NB4 (cell line): Measurements from ENCODE around the gene PRKAG1.

Source experiments
- POLR2A ChIP-seq: IDR thresholded peaks from 2 replicates; pipeline ENCODE4 v1.6.1; 2011; ENCODE audit warnings: mild to moderate bottlenecking; ENCODE audit not compliant: insufficient read length; ENCODE audit errors: extremely low read depth
- TF ChIP-seq, protein P1 (sequence below): IDR thresholded peaks from one replicate; pipeline ENCODE4 v1.5.1; 2012; ENCODE audit warnings: low read depth, low read length
- TF ChIP-seq, protein P2 (sequence below): IDR thresholded peaks from 2 replicates; pipeline ENCODE4 v1.6.1; 2011; ENCODE audit warnings: low read depth, low read length

- TF ChIP-seq, protein P1, sequence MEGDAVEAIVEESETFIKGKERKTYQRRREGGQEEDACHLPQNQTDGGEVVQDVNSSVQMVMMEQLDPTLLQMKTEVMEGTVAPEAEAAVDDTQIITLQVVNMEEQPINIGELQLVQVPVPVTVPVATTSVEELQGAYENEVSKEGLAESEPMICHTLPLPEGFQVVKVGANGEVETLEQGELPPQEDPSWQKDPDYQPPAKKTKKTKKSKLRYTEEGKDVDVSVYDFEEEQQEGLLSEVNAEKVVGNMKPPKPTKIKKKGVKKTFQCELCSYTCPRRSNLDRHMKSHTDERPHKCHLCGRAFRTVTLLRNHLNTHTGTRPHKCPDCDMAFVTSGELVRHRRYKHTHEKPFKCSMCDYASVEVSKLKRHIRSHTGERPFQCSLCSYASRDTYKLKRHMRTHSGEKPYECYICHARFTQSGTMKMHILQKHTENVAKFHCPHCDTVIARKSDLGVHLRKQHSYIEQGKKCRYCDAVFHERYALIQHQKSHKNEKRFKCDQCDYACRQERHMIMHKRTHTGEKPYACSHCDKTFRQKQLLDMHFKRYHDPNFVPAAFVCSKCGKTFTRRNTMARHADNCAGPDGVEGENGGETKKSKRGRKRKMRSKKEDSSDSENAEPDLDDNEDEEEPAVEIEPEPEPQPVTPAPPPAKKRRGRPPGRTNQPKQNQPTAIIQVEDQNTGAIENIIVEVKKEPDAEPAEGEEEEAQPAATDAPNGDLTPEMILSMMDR: no peak
- no peak for TF ChIP-seq POLR2A
- TF ChIP-seq, protein P2, sequence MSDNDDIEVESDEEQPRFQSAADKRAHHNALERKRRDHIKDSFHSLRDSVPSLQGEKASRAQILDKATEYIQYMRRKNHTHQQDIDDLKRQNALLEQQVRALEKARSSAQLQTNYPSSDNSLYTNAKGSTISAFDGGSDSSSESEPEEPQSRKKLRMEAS: no peak
Measured at GRCh38 chr12:48973531-48973930, 45.0 kb downstream of the PRKAG1 start.
